Raji (cell line): ENCODE data around the gene SH3RF3.

ENCODE experiments used
- POLR2A ChIP-seq: IDR thresholded peaks from 2 replicates; pipeline ENCODE4 v1.6.1; 2011; ENCODE audit warnings: low read depth, low read length, control low read depth; ENCODE audit not compliant: insufficient read depth

The SH3RF3 gene

GRCh38 chr2:109468893-109469292, 339.9 kb downstream of the SH3RF3 start:
- no peak for TF ChIP-seq POLR2A

GRCh38 chr2:109471658-109472057, 342.7 kb downstream of the SH3RF3 start:
- TF ChIP-seq POLR2A: no peak

GRCh38 chr2:109472331-109472959, 343.4 kb downstream of the SH3RF3 start:
- TF ChIP-seq POLR2A: no peak

- TF ChIP-seq POLR2A: no peak
These were observed 344.0 kb downstream of the SH3RF3 start for GRCh38 chr2:109472974-109473373.

GRCh38 chr2:109473616-109474318, 344.8 kb downstream of the SH3RF3 start:
- TF ChIP-seq POLR2A: no peak

- TF ChIP-seq POLR2A: no peak
These were observed 345.4 kb downstream of the SH3RF3 start for GRCh38 chr2:109474319-109474825.

- TF ChIP-seq POLR2A: no peak
These were observed 346.7 kb downstream of the SH3RF3 start for GRCh38 chr2:109475531-109476210.

GRCh38 chr2:109476641-109477441, 347.8 kb downstream of the SH3RF3 start:
- TF ChIP-seq POLR2A: no peak

GRCh38 chr2:109478906-109479493, 350.0 kb downstream of the SH3RF3 start:
- TF ChIP-seq POLR2A: no peak

GRCh38 chr2:109479804-109480203, 350.8 kb downstream of the SH3RF3 start:
- no peak for TF ChIP-seq POLR2A

- TF ChIP-seq POLR2A: no peak
These were observed 351.6 kb downstream of the SH3RF3 start for GRCh38 chr2:109480486-109481195.

GRCh38 chr2:109481196-109481555, 352.2 kb downstream of the SH3RF3 start:
- no peak for TF ChIP-seq POLR2A

- no peak for TF ChIP-seq POLR2A
These were observed 352.6 kb downstream of the SH3RF3 start for GRCh38 chr2:109481599-109481998.

GRCh38 chr2:109482361-109482861, 353.4 kb downstream of the SH3RF3 start:
- TF ChIP-seq POLR2A: no peak
